Breast epithelium (tissue), 3 donors: Measurements from ENCODE around the gene PGS1.

Experiments used
- POLR2A ChIP-seq: fragments of 450-650 bp; IDR thresholded peaks from one replicate; pipeline ENCODE4 v1.6.1; 2016; ENCODE audit warnings: antibody characterized with exemption, mild to moderate bottlenecking, moderate library complexity
- TF ChIP-seq, protein P1 (sequence below), 3 donors: fragments of 450-650 bp; IDR thresholded peaks; one replicate each; pipeline ENCODE4 v1.5.1; 2016 to 2017; ENCODE audit warnings: antibody characterized with exemption in 3 of 3, mild to moderate bottlenecking in 3 of 3, moderate library complexity in 3 of 3

DNA sequence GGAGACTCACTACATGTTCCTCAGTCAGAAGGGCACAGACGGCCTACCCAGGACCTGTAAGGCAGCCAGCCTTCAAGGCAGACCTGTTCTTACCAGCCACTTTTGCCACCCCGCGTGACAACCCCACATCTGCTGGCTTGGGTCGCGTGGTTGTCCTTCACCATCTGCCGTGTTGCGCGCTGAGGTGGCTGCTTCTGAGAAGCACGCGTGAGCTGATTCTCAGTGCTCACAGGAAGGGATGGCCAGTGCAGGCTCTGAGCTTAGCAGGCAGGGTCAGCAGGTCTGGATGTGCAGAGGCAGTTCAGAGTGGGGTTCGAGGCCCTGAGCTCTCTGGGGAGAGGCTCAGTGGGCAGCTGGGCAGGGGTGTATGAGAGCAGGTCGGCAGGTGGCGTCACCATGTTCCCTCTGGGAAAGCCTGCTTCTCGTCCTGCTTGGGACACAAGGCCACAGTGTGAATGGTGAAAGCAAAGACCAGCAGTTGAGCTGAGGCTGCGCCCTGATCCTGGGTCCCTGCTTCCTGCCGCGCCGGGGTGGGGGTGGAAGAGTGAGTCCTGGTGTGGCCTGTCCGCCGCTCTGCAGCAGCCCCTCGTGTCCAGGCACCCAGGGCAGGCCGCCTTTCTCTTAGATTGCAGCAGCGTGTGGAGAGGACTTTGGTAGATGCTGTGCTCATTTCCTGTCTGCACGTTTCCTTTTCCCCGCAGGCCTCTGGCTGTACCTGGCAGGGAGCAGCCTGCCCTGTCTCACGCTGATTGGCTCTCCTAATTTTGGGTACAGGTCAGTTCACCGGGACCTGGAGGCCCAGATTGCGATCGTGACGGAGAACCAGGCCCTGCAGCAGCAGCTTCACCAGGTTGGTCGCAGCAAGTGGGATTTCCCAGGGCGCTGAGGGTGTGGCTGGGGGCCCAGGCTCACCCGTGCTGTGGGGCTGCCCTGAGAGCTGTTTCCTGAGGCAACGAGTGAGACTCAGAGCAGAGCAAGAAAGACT, 36.0 kb downstream of the PGS1 start:
- no peak for TF ChIP-seq POLR2A
- TF ChIP-seq, protein P1, sequence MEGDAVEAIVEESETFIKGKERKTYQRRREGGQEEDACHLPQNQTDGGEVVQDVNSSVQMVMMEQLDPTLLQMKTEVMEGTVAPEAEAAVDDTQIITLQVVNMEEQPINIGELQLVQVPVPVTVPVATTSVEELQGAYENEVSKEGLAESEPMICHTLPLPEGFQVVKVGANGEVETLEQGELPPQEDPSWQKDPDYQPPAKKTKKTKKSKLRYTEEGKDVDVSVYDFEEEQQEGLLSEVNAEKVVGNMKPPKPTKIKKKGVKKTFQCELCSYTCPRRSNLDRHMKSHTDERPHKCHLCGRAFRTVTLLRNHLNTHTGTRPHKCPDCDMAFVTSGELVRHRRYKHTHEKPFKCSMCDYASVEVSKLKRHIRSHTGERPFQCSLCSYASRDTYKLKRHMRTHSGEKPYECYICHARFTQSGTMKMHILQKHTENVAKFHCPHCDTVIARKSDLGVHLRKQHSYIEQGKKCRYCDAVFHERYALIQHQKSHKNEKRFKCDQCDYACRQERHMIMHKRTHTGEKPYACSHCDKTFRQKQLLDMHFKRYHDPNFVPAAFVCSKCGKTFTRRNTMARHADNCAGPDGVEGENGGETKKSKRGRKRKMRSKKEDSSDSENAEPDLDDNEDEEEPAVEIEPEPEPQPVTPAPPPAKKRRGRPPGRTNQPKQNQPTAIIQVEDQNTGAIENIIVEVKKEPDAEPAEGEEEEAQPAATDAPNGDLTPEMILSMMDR (IDR thresholded peaks at IDR 0.05): no peak
